Measurements from ENCODE around the gene FRAS1.
"Not testable (repeated sequence)": the region's sequence is repeated elsewhere in the genome, so short reads cannot be mapped to it uniquely, and the experiment has no call there.

Gene FRAS1

DNA sequence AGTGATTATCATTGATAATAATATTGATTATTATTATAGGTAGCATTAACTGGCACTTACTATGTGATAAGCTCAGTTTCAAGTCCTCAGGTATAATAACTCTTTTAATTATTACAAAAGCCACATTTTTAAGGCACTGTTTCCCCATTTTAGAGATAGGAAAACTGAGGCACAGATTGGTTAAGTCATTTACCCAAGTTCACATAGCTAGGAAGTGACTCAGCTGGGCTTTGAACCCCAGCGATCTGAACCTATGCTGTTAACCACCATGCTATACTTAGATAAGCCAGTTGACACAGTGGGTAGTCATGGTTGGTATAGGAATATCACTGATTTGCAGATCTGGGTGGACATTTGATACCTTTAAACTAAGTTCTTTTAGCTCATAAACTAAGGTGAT is 110.4 kb downstream of the FRAS1 start:
- no peak for DNase-seq (ENCODE audit: low read depth)

DNA sequence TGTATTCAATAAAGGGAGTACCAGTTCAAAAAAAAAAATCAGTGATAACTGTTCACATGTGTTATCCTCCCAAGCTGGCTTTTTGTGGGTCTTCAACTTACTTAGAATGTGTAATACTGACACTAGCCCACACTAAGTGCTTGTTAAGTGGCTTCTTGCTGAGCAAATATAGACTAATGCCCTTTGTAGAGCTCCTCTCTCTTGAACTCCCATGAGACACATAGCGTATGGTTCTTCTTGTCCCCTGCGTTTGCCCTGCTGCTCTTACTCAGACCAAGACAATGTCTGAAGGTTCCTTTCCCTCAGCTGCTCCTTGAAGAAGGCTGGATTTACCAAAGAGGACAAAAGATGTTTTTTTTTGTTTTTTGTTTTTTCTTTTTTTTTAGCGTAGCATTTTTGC is 110.9 kb downstream of the FRAS1 start:
- no peak for DNase-seq (ENCODE audit: low read depth)

DNA sequence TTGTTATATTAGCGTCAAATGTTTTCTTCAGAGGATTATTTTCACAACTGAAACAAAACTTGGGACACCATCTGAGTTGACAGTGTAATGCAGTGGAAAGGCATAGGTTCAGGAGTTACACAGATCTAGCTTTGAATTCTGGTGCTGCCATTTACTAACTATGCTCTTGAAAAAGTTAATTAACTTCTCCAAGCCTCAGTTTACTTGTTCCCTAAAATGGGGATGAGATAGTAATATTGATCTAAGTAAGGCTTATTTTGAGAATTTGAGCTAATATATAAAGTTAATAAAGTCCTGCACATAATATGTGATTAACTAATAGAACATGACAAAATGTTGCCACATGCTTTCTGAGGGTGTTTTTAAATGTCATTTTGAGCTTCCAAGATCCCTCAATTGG is 112.6 kb downstream of the FRAS1 start:
- no peak for DNase-seq (ENCODE audit: low read depth)

DNA sequence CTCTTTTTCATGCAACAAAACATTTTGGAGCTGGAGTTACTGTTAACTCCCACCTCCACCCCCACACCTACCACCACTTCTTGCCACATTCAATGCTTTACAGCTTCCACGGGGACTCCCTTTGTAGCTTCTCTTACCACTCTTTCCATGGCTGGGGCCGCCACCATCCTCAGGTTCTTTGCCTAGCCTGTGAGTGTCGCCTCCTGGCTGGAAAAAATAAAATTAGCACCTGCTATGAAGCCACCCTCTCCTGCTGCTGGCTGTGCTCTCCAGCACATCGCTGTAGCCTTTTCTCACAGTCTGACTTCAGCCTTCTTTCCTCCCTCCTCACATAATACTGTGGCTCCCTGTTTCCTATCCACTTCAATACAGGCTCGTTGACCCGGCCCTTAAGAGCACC is 114.4 kb downstream of the FRAS1 start:
- DNase-seq (ENCODE audit: low read depth), result no peak

DNA sequence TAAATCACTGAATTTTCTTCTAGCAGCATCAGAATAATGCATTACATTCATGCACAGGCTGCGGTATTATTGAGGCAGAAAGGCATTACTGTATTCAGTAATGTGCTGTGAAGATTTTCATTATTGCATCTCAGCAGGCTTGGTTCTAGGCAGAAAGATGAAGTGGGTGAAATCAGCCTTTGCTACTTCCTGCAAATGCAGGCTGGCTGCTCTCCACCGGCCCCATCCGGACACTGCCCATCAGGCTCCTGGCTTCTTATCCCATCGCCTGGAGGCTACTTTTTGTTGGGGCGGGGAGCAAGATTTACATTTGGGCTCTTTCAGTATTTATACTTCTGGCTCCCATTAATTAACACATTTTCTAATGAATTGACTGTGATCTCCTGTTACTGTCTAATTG is 117.8 kb downstream of the FRAS1 start:
- DNase-seq (ENCODE audit: low read depth), result no peak

GRCh38 chr4:78179196-78179595 is 122.1 kb downstream of the FRAS1 start:
- no peak for DNase-seq (ENCODE audit: low read depth)

DNA sequence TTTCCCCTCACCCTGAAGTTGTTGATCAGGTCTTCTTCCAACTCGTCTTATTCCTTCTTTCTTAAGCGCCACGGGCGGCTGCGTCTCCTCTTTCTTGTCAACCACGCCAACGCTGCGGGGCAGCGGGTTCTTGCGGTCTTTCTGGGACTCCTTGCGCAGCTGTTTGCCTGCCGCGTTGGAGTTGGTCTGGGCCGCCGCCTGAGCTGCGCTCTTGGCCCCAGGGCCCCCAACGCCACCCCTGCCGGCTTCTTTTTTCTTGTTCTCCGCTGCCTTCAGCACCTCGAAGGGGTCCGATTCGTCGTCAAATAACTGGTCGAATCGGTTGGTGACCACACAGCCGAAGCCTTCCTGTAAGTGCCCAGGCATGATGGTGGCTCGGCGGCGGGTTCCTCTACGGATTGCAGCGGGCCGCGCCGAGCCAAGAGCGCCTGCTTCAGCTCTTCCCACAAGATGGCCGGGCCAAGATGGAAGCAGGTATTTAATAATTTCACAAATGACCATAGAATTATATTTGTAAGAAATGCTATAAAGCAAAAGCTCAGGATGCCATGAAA is 124.6 kb downstream of the FRAS1 start:
- not testable (repeated sequence) for DNase-seq (ENCODE audit: low read depth)

DNA sequence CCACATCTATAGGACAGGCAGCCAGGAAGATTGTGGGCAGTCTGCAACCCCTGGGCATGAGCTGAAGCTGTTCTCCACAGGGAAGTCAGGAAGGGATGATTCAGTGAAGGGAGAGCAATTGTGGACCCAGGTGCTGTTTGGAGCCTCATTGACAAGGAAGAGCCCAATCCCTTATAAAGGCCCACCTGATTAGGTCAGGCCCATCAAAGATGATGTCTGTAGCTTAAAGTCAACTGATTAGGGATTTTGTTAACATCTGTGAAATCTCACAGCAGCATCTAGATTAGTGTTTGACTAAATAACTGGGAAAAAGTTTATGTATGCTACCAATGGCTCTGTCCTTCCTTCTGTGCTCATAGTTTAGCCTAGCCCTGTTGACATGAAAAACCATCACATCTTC is 127.5 kb downstream of the FRAS1 start:
- DNase-seq (ENCODE audit: low read depth), result no peak

DNA sequence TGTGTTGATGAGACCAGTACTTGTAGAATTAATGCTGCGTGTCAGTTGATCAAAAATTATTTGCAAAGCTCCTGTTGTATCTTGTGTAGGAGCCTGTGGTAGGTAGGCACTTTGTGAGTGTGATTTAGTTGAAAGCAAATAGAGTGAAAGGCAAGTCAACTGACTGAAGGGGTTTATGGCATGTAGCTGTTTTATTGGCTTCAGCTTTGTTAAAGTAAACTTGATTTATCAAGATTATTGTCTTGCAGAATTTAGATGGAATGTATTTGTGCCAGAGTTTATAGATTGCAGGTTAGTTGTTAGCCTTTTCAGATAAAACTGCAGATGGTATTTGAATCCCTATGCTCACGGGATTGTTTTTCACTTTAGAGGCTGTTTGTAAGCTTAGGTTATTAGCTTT is 128.0 kb downstream of the FRAS1 start:
- no peak for DNase-seq (ENCODE audit: low read depth)

DNA sequence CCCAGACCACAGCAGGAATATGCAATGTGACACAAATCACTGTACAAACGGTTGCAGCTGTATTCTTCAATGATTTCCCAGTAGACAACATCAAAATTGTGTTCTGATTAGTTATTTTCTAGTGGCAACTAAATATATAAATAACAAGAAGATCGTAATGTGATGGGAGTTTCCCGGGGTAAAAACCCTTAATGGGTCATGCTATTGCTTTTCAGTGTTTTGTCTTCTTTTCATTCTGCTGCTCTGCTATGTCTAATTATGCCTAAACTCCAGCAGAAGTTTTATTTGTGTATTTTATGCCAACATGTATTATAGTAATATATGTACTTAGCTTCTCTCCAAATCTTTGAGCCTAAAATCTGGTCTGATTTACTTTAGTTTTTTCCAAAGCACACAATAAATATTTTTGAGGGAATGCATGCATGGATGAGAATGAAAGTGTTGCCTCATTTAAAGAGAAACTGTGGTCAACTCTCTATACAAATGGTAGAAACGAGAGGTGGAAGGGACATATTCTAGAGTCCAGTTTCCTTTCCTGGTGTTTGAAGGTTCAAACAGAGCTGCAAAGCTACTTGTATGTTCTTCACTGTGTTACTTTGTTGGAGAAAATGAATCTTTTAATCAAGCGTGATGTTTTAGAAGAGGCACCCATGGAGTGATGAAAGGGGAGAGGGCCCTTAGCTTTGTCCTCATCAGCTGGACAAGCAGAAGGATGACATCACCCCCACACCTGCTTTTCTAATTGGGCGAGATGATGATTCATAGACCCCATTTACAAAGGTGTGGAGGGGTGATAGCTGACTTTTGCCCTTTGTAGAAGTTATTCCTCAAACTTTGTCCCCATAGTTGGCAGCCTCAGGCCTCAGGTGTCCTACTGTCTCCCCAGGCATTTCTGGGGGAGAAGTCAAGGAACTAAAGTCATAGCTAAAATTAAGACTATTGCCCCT is 129.7 kb downstream of the FRAS1 start:
- no peak for DNase-seq (ENCODE audit: low read depth)

- no peak for DNase-seq (ENCODE audit: low read depth)
These were observed 132.9 kb downstream of the FRAS1 start for GRCh38 chr4:78190068-78190467.

GRCh38 chr4:78190595-78190994 is 133.5 kb downstream of the FRAS1 start:
- no peak for DNase-seq (ENCODE audit: low read depth)

DNA sequence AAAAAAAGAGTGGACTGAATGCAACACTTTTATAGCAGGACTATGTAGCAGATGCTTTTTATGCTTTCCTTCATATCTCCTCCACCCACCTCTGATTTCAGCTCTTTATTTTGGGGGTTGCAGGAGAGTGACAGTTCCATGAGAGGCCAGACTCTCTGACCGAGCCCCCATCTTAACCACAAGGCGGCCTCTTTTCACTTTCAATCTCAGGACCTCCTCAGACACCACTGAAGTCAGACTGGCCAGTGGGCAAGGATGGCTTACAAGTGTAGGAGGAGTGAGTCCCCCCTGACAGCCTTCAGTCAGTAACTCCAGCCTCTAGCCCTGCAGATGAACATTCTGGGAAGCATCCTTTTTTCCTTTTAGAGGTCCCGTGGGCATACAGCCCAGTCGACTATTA is 140.8 kb downstream of the FRAS1 start:
- DNase-seq (ENCODE audit: low read depth), result no peak

DNA sequence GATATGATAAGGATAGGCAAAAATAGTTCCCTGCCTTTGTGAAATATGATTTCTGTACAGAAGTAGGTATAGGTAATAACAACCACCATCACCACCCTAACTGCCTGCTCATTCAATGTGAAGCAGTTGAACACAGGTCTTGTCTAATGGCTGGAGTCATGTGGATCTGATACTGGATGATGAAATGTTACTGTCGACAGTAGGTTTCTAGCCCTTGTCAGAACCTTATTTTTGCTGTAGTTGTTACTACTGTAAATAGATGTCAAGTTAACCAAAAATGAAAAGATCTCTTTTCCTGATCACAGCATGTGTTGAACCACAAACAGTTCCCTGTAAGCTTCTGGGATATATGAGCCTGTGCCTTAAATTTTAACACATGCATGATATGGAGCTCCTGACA is 142.9 kb downstream of the FRAS1 start:
- DNase-seq (ENCODE audit: low read depth), result no peak

- no peak for DNase-seq (ENCODE audit: low read depth)
These were observed 143.8 kb downstream of the FRAS1 start for GRCh38 chr4:78200949-78201348.

GRCh38 chr4:78204176-78204575 is 147.1 kb downstream of the FRAS1 start:
- no peak for DNase-seq (ENCODE audit: low read depth)

DNA sequence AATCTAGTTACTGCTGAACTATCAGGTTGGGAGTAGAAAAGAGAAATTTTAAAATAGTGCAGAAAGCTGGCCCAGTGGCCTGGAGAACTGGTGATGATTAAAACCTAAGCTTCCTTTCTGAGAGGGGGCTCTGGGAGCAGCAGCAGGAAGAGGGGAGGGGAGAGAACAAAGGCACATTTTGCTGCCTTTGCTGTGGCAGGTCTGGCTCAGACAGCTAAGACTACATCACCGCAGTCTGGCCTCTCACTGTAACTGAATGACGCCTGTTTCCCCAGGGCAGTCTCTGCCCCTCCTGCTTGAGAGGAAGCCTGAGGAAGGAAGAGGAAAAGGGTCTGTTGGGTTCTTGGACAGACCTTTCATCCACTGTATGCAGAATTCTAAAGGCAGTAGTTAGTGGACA is 148.5 kb downstream of the FRAS1 start:
- no peak for DNase-seq (ENCODE audit: low read depth)

- no peak for DNase-seq (ENCODE audit: low read depth)
These were observed 150.4 kb downstream of the FRAS1 start for GRCh38 chr4:78207541-78207940.

DNA sequence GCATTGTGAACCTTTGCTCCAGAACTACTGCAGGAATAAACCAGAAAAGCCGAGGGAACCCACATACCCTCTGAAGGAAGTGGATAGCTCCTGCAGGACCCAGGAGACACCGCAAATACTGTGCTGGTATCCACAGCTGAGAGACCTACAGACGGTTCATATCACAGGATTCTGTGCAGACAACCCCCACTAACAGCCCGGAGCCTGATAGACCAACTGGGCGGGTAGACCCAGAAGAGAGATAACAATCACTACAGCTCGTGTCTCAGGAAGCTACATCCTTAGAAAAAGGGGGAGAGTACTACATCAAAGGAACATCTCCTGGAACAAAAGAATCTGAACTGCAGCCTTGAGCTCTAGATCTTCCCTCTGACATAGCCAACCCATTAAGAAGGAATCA is 150.8 kb downstream of the FRAS1 start:
- no peak for DNase-seq (ENCODE audit: low read depth)

- DNase-seq (ENCODE audit: low read depth), result not testable (repeated sequence)
These were observed 151.8 kb downstream of the FRAS1 start for GRCh38 chr4:78208896-78209295.

GRCh38 chr4:78210694-78211410 is 153.7 kb downstream of the FRAS1 start:
- DNase-seq (ENCODE audit: low read depth), result no peak

DNA sequence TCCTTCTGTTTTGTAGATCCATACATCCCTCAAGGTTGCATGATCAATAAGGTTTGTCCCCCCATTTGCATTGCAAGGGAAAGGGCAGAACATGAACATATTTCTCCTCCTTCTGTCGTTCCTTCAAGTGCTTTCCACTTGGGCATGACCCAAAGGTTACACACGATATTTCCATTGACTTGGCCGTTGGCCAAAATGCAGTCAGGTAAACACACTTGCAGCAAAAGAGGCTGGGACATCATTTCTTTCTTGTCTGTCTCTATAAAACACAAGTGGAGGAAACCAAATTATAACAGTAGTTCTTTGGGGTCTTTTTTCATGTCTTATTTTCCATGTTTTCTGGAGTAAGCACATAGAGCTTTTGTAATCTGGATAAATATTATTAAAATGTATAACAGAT is 156.1 kb downstream of the FRAS1 start:
- DNase-seq (ENCODE audit: low read depth), result no peak

- no peak for DNase-seq (ENCODE audit: low read depth)
These were observed 157.0 kb downstream of the FRAS1 start for GRCh38 chr4:78214078-78214477.

Data from GM04503 (cell line).